Endothelial cell of umbilical vein (primary cell): ENCODE measurements around the gene BRSK2. TPM values are rescaled to one million over a fixed set of nuclear protein-coding genes. Genes with fewer than 3 reads are reported as not detected.

ENCODE experiments used
- BruUV-seq: library from RNA; stranded (reverse); fragments of 400-500 nt; replicated peaks from 2 replicates; lab custom pipeline; 2021; lab: Mats Ljungman, UMichigan
- CTCF ChIA-PET: fragments of 300-600, 350-600 bp; sonication (Branson Sonifier 250); formaldehyde crosslinking; loops from one replicate; lab custom pipeline; 2021; ENCODE audit warnings: antibody characterized with exemption, inconsistent platforms; lab: Charles Lee
- POLR2A ChIA-PET: fragments of 300-600, 350-600 bp; sonication (Branson Sonifier 250); formaldehyde crosslinking; loops from one replicate; lab custom pipeline; 2021; ENCODE audit warnings: antibody characterized with exemption, inconsistent platforms; lab: Charles Lee
- DNase-seq: peaks from one replicate; pipeline ENCODE4 v3.0.0-alpha.2; 2011; ENCODE audit warnings: low read depth, low spot score
- FAIRE-seq: peaks from 2 replicates; lab custom pipeline; 2011; peaks lifted over from hg19 to GRCh38; lab: Jason Lieb, UNC
- H2AFZ ChIP-seq: 2 replicates; pipeline ENCODE4 v1.6.0; 2012; ENCODE audit warnings: low read depth, low read length, control low read depth, inconsistent platforms
- H3K27ac ChIP-seq: 2 replicates; pipeline ENCODE4 v1.5.1; 2011; ENCODE audit warnings: low read depth, mild to moderate bottlenecking, control low read depth, low read length, moderate library complexity; ENCODE audit not compliant: insufficient read depth
- H3K27me3 ChIP-seq, 2 experiments: 2 replicates each; pipeline versions ENCODE4 v1.6.0 to v1.6.1; 2011; ENCODE audit warnings: low read length in 2 of 2, mixed read lengths in 1 of 2; ENCODE audit not compliant: control insufficient read depth in 2 of 2, insufficient read depth in 2 of 2
- H3K36me3 ChIP-seq, 2 experiments: 2 replicates in 1 of 2; 3 replicates in 1 of 2; pipeline ENCODE4 v1.5.1; 2011; ENCODE audit warnings: low read length in 2 of 2, mild to moderate bottlenecking in 1 of 2, moderate library complexity in 1 of 2; ENCODE audit not compliant: control insufficient read depth in 2 of 2, insufficient read depth in 2 of 2; ENCODE audit errors: extremely low read depth in 1 of 2
- H3K4me1 ChIP-seq: 3 replicates; pipeline ENCODE4 v1.5.1; 2011; ENCODE audit warnings: mild to moderate bottlenecking, low read length; ENCODE audit not compliant: control insufficient read depth, insufficient read depth; ENCODE audit errors: extremely low read depth
- H3K4me2 ChIP-seq: 2 replicates; pipeline ENCODE4 v1.6.1; 2011; ENCODE audit warnings: low read length, control low read depth, mixed read lengths; ENCODE audit not compliant: insufficient read depth
- H3K4me3 ChIP-seq, 3 experiments: fragments of 200-600 bp in 1 of 3; sonication (generic), shearing (Covaris generic) in 1 of 3; replicated peaks in 1 of 3; 2 replicates each; pipeline ENCODE4 v1.5.1; 2011 to 2016; ENCODE audit warnings: control low read depth in 3 of 3, low read length in 3 of 3, mild to moderate bottlenecking in 2 of 3, inconsistent platforms in 1 of 3, low read depth in 1 of 3, moderate library complexity in 1 of 3; ENCODE audit not compliant: insufficient read depth in 1 of 3
- H3K79me2 ChIP-seq: 2 replicates; pipeline ENCODE4 v1.6.0; 2012; ENCODE audit warnings: low read length, inconsistent platforms; ENCODE audit not compliant: control insufficient read depth, insufficient read depth
- H3K9ac ChIP-seq: replicated peaks from 2 replicates; pipeline ENCODE3; 2011; ENCODE audit warnings: low read length, control low read depth; ENCODE audit not compliant: insufficient read depth; ENCODE audit errors: extremely low read depth
- H3K9me1 ChIP-seq: replicated peaks from 3 replicates; pipeline ENCODE4 v1.6.0; 2011; ENCODE audit warnings: mild to moderate bottlenecking, low read length; ENCODE audit not compliant: control insufficient read depth, insufficient read depth; ENCODE audit errors: extremely low read depth
- H3K9me3 ChIP-seq: replicated peaks from 2 replicates; pipeline ENCODE4 v1.5.1; 2012; ENCODE audit warnings: low read length, inconsistent platforms; ENCODE audit not compliant: control insufficient read depth, insufficient read depth
- H4K20me1 ChIP-seq: replicated peaks from 2 replicates; pipeline ENCODE3; 2011; ENCODE audit warnings: mild to moderate bottlenecking, low read length; ENCODE audit not compliant: control insufficient read depth, insufficient read depth; ENCODE audit errors: extremely low read depth
- EZH2 ChIP-seq: IDR thresholded peaks from 2 replicates; pipeline ENCODE4 v1.6.1; 2012; ENCODE audit warnings: borderline replicate concordance, low read depth, mild to moderate bottlenecking, moderate library complexity, low read length, inconsistent platforms; ENCODE audit not compliant: severe bottlenecking
- FOS ChIP-seq: IDR thresholded peaks from 2 replicates; pipeline ENCODE4 v1.6.1; 2011; ENCODE audit warnings: mild to moderate bottlenecking, low read length, moderate library complexity, borderline replicate concordance; ENCODE audit not compliant: insufficient read depth
- GATA2 ChIP-seq: IDR thresholded peaks from 2 replicates; pipeline ENCODE4 v1.7.0; 2011; ENCODE audit warnings: low read depth, mild to moderate bottlenecking, moderate library complexity, mixed read lengths, low read length; ENCODE audit not compliant: insufficient read length, insufficient read depth
- JUN ChIP-seq: IDR thresholded peaks from 2 replicates; pipeline ENCODE4 v1.6.1; 2011; ENCODE audit warnings: borderline replicate concordance, low read depth; ENCODE audit not compliant: insufficient read length, insufficient read depth
- MYC ChIP-seq: IDR thresholded peaks from one replicate; pipeline ENCODE4 v1.6.1; 2011; ENCODE audit warnings: mild to moderate bottlenecking, low read depth, low read length
- POLR2A ChIP-seq: IDR thresholded peaks from 2 replicates; pipeline ENCODE4 v1.6.1; 2012; ENCODE audit warnings: low read depth, mild to moderate bottlenecking, control low read depth, low read length
- POLR2AphosphoS5 ChIP-seq: IDR thresholded peaks from 2 replicates; pipeline ENCODE4 v1.6.1; 2012; ENCODE audit warnings: low read depth, mild to moderate bottlenecking, control low read depth, low read length, moderate library complexity; ENCODE audit not compliant: insufficient read depth
- dilution Hi-C: fragments of 300-500 bp; cut with MboI; formaldehyde crosslinking; loops from one replicate; pipeline ENCODE4 v1.15.0; 2019; ENCODE audit warnings: low sequenced_read_pairs; ENCODE audit not compliant: extremely low pct_ligation_motif_present
- intact Hi-C: fragments of 100-400 bp; cut with micrococcal nuclease; formaldehyde crosslinking; loops from one replicate; pipeline ENCODE4 v1.10.0; 2022
- polyA plus RNA-seq, 4 experiments: library from polyadenylated mRNA; depleted of rRNA in 3 of 4; stranded (reverse) in 3 of 4; unstranded in 1 of 4; fragments of >200 nt; gene quantifications; 2 replicates each; pipeline versions ENCODE4 v1.2.1 to v1.2.3, GENCODE V29; 2011 to 2012; ENCODE audit warnings: missing spikeins in 1 of 4
- total RNA-seq: library from RNA; stranded (reverse); gene quantifications from 2 replicates; pipeline ENCODE4 v1.2.3, GENCODE V29; 2021
- TF ChIP-seq, protein P1 (sequence below): IDR thresholded peaks from 2 replicates; pipeline ENCODE4 v1.6.1; 2011; ENCODE audit not compliant: insufficient read depth, insufficient read length
- TF ChIP-seq, protein P2 (sequence below), 2 donors: IDR thresholded peaks; 1 replicate in 1 of 2; 2 replicates in 1 of 2; pipeline ENCODE4 v1.5.1; 2011; ENCODE audit warnings: low read length in 2 of 2, mild to moderate bottlenecking in 2 of 2, moderate library complexity in 2 of 2, control low read depth in 1 of 2, inconsistent platforms in 1 of 2, low read depth in 1 of 2; ENCODE audit not compliant: insufficient read depth in 1 of 2; ENCODE audit errors: extremely low read depth in 1 of 2

The BRSK2 gene
- total and polyA plus RNA-seq, 2 donors (not counting 3 experiments of a cell fraction or from before 2014, with no cell fraction given): 0.08 to 0.20 TPM

- dilution Hi-C loops: no loop called here
- no peaks in the 10 kb centered on the region for H3K9me1 ChIP-seq
- no peak overlapping the region for H3K9ac ChIP-seq
- H2AFZ ChIP-seq: no peak overlapping the region
- H3K27me3 ChIP-seq: no peaks in the 10 kb centered on the region
- DNase-seq: no peak
- H3K4me3 ChIP-seq: no peak overlapping the region
- H3K79me2 ChIP-seq: no peaks in the 10 kb centered on the region
- no peak for FAIRE-seq
- H4K20me1 ChIP-seq: no peaks in the 10 kb centered on the region
- ChIA-PET CTCF (no interaction called here), POLR2A (no interaction called here)
- no peaks in the 10 kb centered on the region for H3K9me3 ChIP-seq
- no peak overlapping the region for H3K4me2 ChIP-seq
- no TSS peak for BruUV-seq
- no peak overlapping the region for H3K27ac ChIP-seq
- intact Hi-C loops: no loop called here
- no peaks in the 10 kb centered on the region for H3K4me1 ChIP-seq
- no peak for TF ChIP-seq FOS
- TF ChIP-seq POLR2A: no peak
- TF ChIP-seq POLR2AphosphoS5: no peak
- no peak for TF ChIP-seq MYC
- no peak for TF ChIP-seq EZH2
- TF ChIP-seq, protein P1, sequence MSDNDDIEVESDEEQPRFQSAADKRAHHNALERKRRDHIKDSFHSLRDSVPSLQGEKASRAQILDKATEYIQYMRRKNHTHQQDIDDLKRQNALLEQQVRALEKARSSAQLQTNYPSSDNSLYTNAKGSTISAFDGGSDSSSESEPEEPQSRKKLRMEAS: no peak
- no peak for TF ChIP-seq JUN
- TF ChIP-seq, protein P2, sequence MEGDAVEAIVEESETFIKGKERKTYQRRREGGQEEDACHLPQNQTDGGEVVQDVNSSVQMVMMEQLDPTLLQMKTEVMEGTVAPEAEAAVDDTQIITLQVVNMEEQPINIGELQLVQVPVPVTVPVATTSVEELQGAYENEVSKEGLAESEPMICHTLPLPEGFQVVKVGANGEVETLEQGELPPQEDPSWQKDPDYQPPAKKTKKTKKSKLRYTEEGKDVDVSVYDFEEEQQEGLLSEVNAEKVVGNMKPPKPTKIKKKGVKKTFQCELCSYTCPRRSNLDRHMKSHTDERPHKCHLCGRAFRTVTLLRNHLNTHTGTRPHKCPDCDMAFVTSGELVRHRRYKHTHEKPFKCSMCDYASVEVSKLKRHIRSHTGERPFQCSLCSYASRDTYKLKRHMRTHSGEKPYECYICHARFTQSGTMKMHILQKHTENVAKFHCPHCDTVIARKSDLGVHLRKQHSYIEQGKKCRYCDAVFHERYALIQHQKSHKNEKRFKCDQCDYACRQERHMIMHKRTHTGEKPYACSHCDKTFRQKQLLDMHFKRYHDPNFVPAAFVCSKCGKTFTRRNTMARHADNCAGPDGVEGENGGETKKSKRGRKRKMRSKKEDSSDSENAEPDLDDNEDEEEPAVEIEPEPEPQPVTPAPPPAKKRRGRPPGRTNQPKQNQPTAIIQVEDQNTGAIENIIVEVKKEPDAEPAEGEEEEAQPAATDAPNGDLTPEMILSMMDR (IDR thresholded peaks at IDR 0.05; ENCODE audit: extremely low read depth in 1 of 2, insufficient read depth in 1 of 2, low read depth in 1 of 2, low read length in 2 of 2): no peak
- TF ChIP-seq GATA2: no peak
- peaks cover 0 to 13% of the 10 kb centered on the region in 2 experiments for H3K36me3 ChIP-seq
Observed at GRCh38 chr11:1478544-1478943, 88.8 kb downstream of the BRSK2 start.
